Glutamatergic neuron (in vitro differentiated cells): ENCODE results near the gene ASAH2B. TPM values are rescaled to one million over a fixed set of nuclear protein-coding genes. Genes with fewer than 3 reads are reported as not detected.
"Not testable (repeated sequence)": the region's sequence is repeated elsewhere in the genome, so short reads cannot be mapped to it uniquely, and the experiment has no call there.

ENCODE experiments used
- DNase-seq: peaks from one replicate; pipeline ENCODE4 v3.0.0; 2022
- H3K27ac Mint-ChIP-seq: one replicate; pipeline ENCODE4 v1.8.0; 2020; ENCODE audit warnings: mild to moderate bottlenecking, mixed read lengths, inconsistent platforms; ENCODE audit not compliant: unreplicated experiment
- H3K27me3 Mint-ChIP-seq: one replicate; pipeline ENCODE4 v1.8.0; 2020; ENCODE audit warnings: mild to moderate bottlenecking, moderate library complexity, mixed read lengths, inconsistent platforms; ENCODE audit not compliant: unreplicated experiment
- H3K36me3 Mint-ChIP-seq: one replicate; pipeline ENCODE4 v1.8.0; 2020; ENCODE audit warnings: mild to moderate bottlenecking, mixed read lengths, inconsistent platforms; ENCODE audit not compliant: unreplicated experiment
- H3K4me1 Mint-ChIP-seq: one replicate; pipeline ENCODE4 v1.8.0; 2020; ENCODE audit warnings: mild to moderate bottlenecking, low read depth, mixed read lengths, inconsistent platforms; ENCODE audit not compliant: unreplicated experiment
- H3K4me3 Mint-ChIP-seq: one replicate; pipeline ENCODE4 v1.8.0; 2020; ENCODE audit warnings: mild to moderate bottlenecking, mixed read lengths, inconsistent platforms; ENCODE audit not compliant: unreplicated experiment
- H3K9me3 Mint-ChIP-seq: one replicate; pipeline ENCODE4 v1.8.0; 2020; ENCODE audit warnings: mild to moderate bottlenecking, moderate library complexity, mixed read lengths, inconsistent platforms; ENCODE audit not compliant: unreplicated experiment
- total RNA-seq: library from RNA; stranded (reverse); fragmentation: NEBNext Ultra II Directional; extraction: Animal tissue kit (Norgen Biotek cat#: 25700); gene quantifications from one replicate; pipeline ENCODE4 v1.2.1, GENCODE V29; 2021; ENCODE audit not compliant: unreplicated experiment
- TF ChIP-seq, protein P1 (sequence below): fragments of 200-600 bp; sonication (generic); IDR thresholded peaks from one replicate; pipeline ENCODE4 v1.5.0; 2021; ENCODE audit not compliant: partially characterized antibody, unreplicated experiment

The ASAH2B gene
- total RNA-seq, 1 donor from 2014 or later = 15.5 TPM

GRCh38 chr10:50740293-50740648 lies 535 bp downstream of the ASAH2B start:
- no peak for DNase-seq
- Mint-ChIP-seq H3K36me3 (no peaks in the 10 kb centered on the region), H3K4me3 (peak overlapping the region; percentile 99), H3K4me1 (no peaks in the 10 kb centered on the region), H3K27ac (peak overlapping the region; percentile 98), H3K9me3 (peaks cover 18% of the 10 kb centered on the region), H3K27me3 (peaks cover 15% of the 10 kb centered on the region)
- TF ChIP-seq, protein P1, sequence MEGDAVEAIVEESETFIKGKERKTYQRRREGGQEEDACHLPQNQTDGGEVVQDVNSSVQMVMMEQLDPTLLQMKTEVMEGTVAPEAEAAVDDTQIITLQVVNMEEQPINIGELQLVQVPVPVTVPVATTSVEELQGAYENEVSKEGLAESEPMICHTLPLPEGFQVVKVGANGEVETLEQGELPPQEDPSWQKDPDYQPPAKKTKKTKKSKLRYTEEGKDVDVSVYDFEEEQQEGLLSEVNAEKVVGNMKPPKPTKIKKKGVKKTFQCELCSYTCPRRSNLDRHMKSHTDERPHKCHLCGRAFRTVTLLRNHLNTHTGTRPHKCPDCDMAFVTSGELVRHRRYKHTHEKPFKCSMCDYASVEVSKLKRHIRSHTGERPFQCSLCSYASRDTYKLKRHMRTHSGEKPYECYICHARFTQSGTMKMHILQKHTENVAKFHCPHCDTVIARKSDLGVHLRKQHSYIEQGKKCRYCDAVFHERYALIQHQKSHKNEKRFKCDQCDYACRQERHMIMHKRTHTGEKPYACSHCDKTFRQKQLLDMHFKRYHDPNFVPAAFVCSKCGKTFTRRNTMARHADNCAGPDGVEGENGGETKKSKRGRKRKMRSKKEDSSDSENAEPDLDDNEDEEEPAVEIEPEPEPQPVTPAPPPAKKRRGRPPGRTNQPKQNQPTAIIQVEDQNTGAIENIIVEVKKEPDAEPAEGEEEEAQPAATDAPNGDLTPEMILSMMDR = no peak

GRCh38 chr10:50742820-50743219 lies 3.1 kb downstream of the ASAH2B start:
- H3K36me3 Mint-ChIP-seq, DNase-seq, H3K4me1 Mint-ChIP-seq, H3K4me3 Mint-ChIP-seq, H3K27ac Mint-ChIP-seq: not testable (repeated sequence)
- H3K27me3 Mint-ChIP-seq = peaks cover 15% of the 10 kb centered on the region
- peaks cover 18% of the 10 kb centered on the region for H3K9me3 Mint-ChIP-seq

- not testable (repeated sequence) for H3K9me3 Mint-ChIP-seq, H3K27ac Mint-ChIP-seq, DNase-seq, H3K27me3 Mint-ChIP-seq, H3K4me3 Mint-ChIP-seq, H3K36me3 Mint-ChIP-seq, H3K4me1 Mint-ChIP-seq
These were observed 27.2 kb downstream of the ASAH2B start for GRCh38 chr10:50766774-50767513.

DNA sequence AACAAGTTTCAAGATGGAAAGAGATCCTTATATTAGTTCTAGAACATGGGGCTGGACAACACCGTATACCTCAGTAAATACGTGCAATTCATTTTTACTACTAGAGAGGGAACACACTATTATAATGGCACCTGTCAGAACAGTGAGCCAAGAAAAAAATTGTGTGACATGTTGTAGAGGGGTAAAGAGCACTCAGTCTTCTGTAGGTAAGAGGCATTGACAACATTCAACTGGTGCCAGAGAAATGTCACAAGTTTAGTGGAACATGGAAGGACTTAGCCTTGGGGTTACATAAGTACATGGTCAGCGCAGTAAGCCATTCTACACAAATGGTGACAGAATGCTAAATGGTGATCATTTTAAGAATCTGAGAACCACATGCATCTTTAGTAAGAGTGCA lies 32.3 kb downstream of the ASAH2B start:
- DNase-seq, H3K27me3 Mint-ChIP-seq, H3K4me3 Mint-ChIP-seq, H3K4me1 Mint-ChIP-seq, H3K36me3 Mint-ChIP-seq, H3K9me3 Mint-ChIP-seq, H3K27ac Mint-ChIP-seq: not testable (repeated sequence)

DNA sequence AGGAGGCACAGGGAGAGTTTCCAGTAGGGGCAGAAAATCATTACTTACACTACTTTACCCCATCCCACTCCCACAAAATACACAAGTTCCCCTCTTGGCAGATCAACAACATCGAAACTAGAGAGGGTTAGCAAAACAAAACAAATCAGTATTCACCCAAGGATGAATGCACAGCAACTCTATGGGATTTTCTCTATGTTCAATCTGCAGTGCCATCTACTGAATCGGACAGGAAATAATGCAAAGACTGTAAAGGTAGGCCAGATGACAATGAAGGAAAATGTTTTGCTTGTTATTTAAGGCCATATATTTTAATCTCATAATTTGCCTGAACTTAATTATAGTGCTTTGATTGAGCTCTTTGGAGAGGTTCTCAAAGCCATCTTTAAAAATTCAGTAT lies 35.1 kb downstream of the ASAH2B start:
- H3K9me3 Mint-ChIP-seq, H3K27me3 Mint-ChIP-seq, H3K36me3 Mint-ChIP-seq, H3K27ac Mint-ChIP-seq, DNase-seq, H3K4me1 Mint-ChIP-seq, H3K4me3 Mint-ChIP-seq: not testable (repeated sequence)

GRCh38 chr10:50780036-50780435 lies 40.3 kb downstream of the ASAH2B start:
- H3K27me3 Mint-ChIP-seq, H3K36me3 Mint-ChIP-seq, H3K4me1 Mint-ChIP-seq, H3K9me3 Mint-ChIP-seq, H3K27ac Mint-ChIP-seq, DNase-seq, H3K4me3 Mint-ChIP-seq: not testable (repeated sequence)

DNA sequence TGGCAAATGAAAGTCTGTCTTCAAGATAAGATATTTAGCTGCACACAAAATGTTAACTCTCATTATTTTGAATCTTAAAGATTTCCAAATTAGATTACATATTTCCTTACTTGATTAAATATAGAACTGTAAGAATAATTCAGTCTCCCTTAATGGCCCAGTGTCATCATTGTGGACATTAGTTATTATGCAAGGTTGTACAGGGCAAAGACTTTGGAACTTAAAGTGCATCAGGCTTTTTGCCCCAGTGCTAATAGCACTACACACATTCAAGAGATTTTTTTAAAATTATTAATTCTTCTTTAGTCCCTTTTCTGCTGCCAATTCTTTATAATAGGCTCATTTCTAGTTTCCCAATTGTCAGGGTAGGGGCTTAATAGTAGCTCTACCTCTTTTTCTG lies 42.3 kb downstream of the ASAH2B start:
- not testable (repeated sequence) for DNase-seq, H3K27ac Mint-ChIP-seq, H3K4me1 Mint-ChIP-seq, H3K9me3 Mint-ChIP-seq, H3K36me3 Mint-ChIP-seq, H3K4me3 Mint-ChIP-seq, H3K27me3 Mint-ChIP-seq

- H3K4me1 Mint-ChIP-seq, H3K27me3 Mint-ChIP-seq, DNase-seq, H3K27ac Mint-ChIP-seq, H3K36me3 Mint-ChIP-seq, H3K4me3 Mint-ChIP-seq, H3K9me3 Mint-ChIP-seq: not testable (repeated sequence)
These were observed 48.2 kb downstream of the ASAH2B start for GRCh38 chr10:50787962-50788361.
